G401 (cell line): ENCODE measurements around the gene LIN9. TPM values are rescaled to one million over a fixed set of nuclear protein-coding genes. Genes with fewer than 3 reads are reported as not detected.
"Not testable (repeated sequence)": the region's sequence is repeated elsewhere in the genome, so short reads cannot be mapped to it uniquely, and the experiment has no call there.

Source experiments
- DNase-seq: peaks from one replicate; pipeline ENCODE4 v3.0.0-alpha.2; 2015; ENCODE audit warnings: low spot score
- in situ Hi-C: cut with HindIII; loops from 2 replicates; pipeline ENCODE4 v1.10.0; 2016; ENCODE audit warnings: low sequenced_read_pairs, mixed read lengths
- total RNA-seq: library from RNA; depleted of rRNA; stranded (reverse); fragments of >200 nt; shearing (Covaris generic); gene quantifications from 2 replicates; pipeline ENCODE4 v1.2.3, GENCODE V29; 2014

Gene LIN9
- total RNA-seq, 1 experiment from 2014 or later = 14.8 TPM

DNA sequence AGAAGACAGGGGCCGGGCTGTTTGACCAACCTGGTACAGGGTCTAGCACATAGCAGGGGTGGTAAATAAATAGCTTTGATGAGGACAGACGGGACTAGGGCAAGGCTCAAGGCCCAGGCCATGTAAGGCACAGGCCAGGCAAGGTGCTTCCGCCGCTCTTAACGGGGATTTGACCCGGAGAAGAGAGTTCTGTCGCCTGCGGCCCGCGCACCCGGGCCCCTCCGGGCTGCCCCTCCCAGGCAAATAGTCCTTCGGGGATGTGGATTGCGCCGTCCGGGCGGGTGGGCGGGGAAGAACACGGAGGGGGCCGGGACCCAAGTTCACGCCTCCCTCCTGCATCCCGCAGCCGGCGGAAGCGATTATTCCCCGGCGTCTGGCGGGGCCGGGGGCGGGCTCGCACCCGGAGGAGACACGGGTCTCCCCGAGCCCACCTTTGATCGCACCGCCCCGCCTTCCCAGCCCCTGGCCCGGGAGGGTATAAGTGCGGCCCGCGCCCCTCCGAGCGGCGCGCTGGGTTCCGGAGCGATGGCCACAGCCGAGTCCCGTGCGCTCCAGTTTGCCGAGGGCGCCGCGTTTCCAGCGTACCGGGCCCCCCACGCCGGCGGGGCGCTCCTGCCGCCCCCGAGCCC, 85.7 kb downstream of the LIN9 start, which contains the start of gene MIXL1:
TSS of gene MIXL1 (plus strand) at position 508 of the 629 bp plus-strand sequence. CDS start at position 526, 18 bp downstream.
- no peak for DNase-seq
- in situ Hi-C loops = no loop called here

DNA sequence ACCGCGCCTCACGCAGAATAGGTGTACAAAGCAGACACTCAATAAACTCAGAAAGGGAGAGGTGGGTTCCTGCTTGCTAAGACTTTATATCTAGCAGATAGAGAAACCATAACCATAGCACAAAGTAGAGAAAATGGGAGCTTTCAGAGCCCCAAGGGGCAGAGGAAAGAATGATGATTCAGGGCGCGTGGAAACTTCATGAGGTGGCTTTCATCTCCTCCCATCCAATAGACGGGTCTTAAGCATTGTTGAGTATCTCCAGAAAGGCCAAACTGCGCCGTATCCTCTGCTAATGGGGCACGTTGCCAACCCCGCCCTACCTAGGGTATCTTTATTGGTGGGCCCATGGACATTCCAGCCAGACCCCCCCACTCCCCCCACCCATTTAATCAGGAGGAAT, 86.3 kb downstream of the LIN9 start:
- no peak for DNase-seq
- in situ Hi-C loops = no loop called here

DNA sequence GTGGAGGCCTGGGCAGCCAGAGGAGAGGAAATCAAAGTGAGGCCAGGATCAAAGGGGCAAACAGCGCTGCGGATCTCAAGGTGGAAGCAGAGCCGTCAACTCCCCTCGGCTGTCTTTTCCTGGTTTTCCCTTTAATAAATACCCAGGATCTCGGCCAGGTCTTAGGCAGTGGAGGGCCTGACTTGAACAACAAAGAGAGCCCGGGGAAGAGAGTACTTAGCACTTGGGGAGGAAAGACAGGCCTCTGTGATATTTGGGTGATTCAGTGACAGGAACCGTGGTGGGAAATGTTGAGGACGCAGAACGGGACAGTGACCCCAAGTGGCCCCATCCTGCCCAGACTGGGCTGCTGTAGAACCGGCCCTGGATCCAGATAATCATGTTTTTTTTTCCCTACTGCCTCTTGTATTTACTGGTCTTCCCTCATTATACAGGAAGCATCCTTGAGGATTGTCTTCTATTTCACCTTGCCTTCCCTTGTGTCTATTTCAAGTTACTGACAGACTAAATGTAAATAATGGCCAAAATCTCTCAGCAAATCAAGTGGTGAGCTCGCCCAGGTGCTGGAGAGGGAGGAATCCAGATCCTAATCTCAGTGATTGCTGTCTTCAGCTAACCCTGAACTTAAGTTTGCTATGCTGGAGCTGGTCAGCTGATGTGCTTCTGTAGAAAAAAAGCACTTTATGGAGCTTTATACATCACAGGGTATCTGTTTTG, 88.3 kb downstream of the LIN9 start:
- DNase-seq = no peak

DNA sequence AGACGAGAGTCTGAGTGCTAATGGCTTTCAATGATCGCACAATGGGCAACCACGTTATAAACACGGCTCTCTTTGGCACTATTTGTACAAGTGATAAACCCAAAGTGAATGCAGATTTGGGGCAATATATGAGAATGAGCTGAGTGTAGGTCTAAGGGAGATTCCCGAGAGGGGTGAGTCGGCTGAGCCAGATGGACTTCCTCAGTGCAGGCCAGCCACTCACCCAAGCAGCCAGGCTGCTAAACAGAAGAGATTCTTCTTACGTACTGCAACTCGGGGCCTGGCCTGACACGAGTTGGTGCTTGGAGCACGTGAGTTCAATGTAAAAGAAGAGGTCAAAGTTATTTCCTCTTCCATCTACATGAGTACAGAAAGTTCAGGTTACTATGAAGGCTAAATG, 91.7 kb downstream of the LIN9 start:
- DNase-seq = no peak
- in situ Hi-C loops = no loop called here

More for the DNA sequence above, 88.3 kb downstream of the LIN9 start:
- in situ Hi-C loops = no loop called here

DNA sequence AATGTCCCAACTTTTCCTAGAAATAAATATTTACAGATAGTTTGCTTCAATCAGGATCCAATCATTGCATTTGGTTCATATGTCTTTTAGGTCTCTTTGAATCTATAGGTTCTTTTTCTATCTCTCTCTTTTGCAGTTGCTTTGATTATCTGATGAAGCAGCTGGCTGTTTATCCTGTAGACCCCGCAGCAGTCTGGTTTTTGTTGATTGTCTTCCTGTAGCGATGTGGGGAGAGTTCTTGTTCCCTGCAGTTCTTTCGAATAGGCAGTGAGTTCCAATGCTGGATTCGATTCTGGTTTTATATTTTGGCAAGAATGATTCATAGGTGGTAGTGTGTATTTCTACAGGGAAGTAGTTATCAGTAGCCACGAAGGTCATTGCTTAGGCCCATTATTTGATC, 92.9 kb downstream of the LIN9 start:
- in situ Hi-C loops = no loop called here
- no peak for DNase-seq

DNA sequence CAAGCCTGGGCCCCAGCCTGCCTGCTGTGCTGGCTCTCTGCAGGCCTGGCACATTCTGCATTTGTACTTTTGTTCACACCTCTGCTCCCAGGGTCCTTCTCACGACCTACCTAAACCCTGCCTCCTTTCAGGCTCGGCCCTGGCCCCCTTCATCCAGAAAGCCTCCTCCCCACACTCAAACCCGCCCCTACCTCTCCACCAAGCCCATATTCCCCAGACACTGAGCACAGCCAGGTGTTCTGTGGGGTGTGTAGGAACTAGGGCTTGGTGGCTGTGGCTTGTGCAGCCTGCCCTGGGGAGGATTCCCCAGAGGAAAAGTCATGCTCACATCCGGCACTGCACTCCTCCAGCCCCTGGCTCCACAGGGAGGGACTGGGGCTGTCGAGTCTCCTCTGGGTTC, 93.7 kb downstream of the LIN9 start:
- no peak for DNase-seq
- in situ Hi-C loops = no loop called here

DNA sequence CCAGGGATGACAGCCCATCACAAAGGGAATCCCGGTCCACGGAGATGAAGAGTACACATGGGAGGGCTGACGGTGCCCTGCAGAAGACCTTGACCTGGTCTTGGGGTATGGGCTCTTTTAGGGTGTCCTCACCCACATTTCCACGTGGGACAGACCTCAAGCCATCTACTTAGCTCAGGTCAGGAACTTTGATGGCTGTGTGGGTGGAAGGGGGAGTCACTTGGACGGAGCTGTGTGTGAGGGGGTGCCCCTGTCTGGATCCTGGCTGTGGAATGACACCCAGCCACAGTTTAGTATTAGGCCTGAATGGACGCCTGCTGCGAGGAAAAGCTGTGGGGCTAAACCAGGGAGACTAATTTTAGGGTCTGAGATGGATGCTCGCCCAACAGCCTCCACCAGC, 96.4 kb downstream of the LIN9 start:
- in situ Hi-C loops = no loop called here
- DNase-seq = no peak

DNA sequence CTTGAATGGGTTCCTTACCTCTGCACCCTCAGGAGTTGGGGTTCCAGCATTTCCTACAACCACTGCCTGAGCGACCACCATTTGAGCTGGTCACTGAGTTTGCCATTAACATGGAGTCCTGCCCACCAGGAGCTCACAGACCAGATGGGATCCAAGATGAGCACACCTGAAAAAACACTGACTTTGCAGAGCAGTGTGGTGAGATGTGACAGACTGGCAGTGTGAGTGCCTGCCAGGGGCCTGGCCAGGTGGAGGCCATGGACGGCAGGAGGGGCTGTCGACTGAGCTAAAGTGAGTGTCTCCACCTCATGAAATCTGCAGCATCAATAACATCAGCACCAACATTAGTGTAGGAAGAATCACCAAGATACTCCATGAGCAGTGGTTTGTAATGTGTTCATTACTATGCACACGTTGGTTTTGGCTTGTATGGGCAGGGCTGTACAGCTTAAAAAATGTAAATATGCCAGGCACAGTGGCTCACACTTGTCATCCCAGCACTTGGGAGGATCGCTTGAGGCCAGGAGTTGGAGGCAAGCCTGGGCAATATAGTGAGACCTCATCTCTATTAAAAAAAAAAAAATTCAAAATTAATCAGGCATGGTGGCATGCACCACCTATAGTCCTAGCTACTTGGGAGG, 97.7 kb downstream of the LIN9 start:
- peak; percentile 64 for DNase-seq
- in situ Hi-C loops = no loop called here

DNA sequence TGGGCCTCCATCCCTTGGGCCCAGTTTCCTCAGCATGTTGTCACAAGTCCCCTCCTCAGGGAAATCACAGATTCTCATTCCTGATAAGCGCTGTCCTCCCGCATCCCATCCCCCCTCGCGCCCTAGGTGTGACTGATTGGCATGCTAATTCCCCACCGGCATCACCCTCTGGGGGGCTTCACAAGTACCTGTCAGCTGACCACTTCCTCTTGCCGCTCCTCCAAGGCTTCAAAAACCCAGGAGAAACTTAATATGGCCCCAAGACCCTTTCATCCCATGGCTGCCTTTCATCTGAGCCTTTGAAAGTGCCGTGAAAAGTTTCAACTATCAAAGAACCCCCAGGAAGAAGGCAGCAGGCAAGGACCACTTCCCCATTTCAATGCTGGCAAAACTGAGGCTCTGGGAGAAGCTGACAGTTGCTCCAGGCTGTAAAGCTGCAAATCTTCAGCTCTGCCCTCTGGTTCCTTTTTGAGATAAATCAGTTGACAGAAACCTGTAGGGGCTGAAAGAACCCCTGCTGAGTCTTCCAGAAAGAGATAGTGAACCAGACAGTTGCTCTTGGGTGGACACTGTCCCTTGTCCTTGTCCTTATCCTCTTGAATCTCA, 98.3 kb downstream of the LIN9 start:
- in situ Hi-C loops = no loop called here
- no peak for DNase-seq

DNA sequence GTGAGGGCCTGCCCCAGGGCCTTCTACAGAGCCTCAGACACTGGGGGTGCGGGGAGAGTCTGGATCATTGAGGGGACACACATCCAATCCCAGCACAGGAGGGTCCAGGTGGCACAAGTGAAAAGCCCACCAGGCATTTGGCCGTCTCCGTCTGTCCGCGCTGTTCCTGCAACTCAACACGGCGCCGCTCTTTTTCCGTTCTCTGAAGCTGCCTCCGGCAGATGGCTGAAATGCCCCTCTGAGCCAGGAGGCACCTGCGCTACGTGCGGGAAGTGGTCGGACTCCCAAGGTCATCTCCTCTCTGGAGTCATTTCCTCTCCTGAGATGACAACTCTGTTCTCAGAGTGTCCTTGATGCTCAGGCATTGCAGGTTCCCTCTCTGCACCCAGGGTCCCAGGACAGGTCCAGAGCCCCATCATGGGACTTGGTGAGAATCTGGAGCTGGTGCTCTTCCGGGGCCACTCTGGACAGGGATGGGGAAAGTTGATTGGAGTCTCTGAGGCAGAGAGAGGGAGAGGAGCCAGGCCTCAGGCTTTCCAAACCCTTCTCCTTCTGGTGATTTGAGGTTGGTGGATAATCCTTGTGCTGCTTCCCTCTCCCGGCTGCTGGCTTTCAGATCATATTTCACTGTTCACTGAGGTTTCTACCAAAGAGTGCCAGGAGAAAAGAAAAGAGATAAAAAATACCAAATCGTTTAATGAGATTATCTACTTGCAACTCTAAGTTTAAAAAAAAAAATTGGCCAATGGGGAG, 99.5 kb downstream of the LIN9 start:
- in situ Hi-C loops = no loop called here
- peak; percentile 82 for DNase-seq

DNA sequence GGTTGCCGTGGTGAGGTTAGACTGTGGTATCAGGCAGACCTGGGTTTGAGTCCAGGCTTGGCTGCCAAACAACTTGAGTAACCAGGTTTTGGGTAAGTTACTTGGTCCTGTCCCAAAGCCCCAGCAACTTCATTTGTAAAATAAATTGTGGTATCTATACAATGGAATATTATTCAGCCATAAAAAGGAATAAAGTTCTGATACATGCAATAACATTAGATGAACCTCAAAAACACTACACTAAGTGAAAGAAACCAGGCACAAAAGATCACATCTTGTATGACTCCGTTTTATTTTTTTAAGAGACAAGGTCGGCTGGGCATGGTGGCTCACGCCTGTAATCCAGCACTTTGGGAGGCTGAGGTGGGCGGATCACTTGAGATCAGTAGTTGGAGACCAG, 101.9 kb downstream of the LIN9 start:
- in situ Hi-C loops = no loop called here

DNA sequence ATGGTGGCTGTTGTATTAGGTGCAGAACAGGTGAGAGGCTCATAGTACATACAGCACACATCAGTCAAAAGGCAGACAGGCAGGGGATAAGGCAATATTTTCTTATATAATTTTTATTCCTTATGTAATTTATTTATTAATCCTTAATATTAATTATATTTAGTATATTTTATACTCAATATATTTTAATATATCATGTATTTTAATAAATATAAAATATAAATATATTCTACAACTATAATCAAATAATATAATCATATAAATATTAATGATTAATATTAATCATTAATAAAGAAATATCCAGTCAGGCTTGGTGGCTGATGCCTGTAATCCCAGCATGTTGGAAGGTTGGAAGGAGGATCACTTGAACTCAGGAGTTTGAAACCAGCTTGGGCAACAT, 104.8 kb downstream of the LIN9 start:
- DNase-seq = no peak
- in situ Hi-C loops = no loop called here

More for the DNA sequence above, 101.9 kb downstream of the LIN9 start:
- no peak for DNase-seq

DNA sequence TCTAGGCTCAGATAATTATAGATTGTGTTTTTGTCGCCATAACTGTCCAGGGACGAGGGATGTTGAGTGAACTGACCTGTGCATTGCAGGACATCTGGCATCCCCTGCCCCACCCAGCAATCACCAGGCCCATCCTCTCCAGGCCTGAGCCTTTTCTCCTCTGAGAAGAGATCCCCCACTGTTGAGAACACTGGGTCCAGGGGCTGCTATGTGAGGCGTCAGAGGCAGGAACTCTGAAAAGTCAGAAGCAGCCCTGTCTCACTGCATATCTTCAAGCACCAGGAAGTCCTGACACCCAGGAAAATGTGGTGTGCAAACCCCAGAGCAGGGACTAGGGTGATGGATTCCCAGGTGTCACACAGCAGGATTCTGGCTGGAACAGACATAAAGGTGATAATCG, 105.3 kb downstream of the LIN9 start:
- in situ Hi-C loops = no loop called here
- DNase-seq = no peak

DNA sequence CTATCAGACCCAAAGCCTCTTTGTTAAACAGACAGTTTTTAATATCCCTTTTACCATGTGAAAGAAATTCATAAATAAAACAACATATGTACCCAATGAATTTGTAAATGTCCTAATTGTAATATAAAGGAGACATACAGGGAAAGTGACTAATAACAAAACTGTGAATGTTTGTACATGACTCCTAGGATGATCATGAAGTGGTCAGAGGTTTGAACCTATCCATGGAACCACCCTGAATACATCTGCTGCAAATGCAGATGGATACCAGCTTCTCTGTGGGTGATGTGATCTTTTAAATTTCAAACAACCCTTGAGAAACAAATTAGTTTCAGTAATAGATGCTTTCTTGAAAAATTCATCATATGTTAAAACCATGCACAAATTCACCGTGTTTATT, 105.7 kb downstream of the LIN9 start:
- in situ Hi-C loops = no loop called here

DNA sequence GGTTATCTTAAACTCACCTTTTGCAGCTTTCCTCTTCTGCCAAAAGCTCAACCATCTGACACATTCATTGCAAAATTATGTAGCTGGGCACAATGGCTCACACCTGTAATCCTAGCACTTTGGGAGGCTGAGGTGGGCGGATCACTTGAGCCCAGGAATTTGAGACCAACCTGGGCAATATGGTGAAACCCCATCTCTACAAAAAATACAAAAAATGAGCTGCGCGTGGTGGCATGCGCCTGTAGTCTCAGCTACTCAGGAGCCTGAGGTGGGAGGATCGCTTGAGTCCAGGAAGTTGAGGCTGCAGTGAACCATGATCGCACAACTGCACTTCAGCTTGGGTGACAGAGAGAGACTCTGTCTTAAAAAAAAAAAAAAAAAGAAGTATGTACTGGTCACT, 106.3 kb downstream of the LIN9 start:
- DNase-seq, in situ Hi-C loops: not testable (repeated sequence)

More for the DNA sequence above, 105.7 kb downstream of the LIN9 start:
- DNase-seq = no peak

DNA sequence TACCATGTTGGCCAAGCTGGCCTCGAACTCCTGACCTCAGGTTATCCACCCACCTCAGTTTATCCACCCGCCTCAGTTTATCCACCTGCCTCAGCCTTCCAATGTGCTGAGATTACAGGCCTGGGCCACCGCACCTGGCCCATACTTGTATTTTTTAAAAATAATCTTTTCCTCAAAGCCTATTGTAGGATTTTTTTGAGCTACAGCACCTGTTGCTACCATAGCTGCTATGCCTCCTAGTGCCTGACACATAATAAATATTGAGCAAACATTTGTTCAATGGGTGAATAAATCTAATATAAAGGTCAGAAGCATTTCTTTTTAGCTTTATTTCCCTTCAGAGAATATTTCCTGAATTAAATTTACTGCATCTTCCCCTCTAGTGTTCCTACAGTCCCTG, 106.7 kb downstream of the LIN9 start:
- in situ Hi-C loops = no loop called here
- DNase-seq = no peak

DNA sequence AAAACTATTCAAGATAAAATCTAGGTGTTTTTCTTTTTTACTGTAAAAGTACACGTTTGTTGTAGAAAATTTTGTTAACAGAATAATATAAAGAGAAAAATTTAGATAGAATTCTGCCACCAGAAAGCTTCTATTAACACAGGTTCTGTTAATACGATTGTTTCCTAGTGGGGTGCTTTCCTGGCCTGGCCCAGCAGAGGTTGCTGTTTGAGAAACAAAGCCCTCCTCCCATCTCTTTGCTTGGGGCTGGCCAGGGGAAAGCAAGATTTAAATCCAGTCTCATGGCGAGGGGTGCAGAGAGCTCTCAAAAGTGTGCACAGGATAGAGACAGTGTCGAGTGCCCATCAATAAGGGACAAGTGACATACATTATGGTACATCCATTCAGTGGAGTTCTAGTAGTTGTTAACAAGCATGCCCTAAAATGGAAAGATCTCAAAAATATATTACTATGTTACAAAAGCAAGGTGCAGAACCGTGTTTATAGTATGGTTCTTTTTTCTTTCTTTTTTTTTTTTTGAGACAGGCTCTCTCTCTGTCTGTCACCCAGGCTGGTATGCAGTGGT, 107.9 kb downstream of the LIN9 start:
- in situ Hi-C loops = no loop called here
- DNase-seq = no peak

DNA sequence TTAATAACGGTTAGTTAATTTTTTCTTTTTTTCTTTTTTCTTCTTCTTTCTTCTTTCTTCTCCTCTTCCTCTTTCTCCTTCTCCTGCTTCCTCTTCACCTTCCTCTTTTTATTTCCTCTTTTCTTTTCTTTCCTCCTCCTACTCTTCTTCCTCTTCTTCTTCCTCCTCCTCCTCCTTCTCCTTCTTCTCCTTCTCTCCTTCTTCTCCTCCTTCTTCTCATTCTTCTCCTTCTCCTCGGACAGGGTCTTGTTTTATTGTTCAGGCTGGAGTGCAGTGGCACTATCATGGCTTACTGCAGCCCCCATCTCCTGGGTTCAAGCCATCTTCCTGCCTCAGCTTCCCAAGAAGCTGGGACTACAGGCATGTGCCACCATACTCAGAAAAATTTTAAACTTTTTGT, 109.0 kb downstream of the LIN9 start:
- in situ Hi-C loops = no loop called here
- DNase-seq = no peak

DNA sequence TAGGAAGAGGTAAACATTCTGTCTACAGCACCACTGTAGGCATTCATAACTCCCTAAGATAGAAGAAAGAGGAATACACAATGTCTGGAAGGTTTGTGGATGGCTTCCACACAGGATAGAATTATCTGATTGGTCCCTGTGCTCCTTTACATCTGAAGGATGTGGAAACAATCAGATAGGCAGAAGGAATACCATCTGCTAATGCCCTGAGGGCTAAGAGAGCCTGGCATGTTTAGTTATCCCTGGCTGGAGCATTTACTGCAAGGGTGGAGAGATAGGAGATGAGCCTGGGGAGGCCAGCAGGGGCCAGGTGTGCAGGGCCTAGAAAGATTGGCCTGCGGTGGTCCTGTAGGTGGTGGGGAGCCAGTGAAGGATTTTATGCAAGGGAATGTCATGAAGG, 113.8 kb downstream of the LIN9 start:
- DNase-seq = peak; percentile 47
- in situ Hi-C loops = no loop called here
